Astrocyte (in vitro differentiated cells and primary cell): ENCODE data around the gene JMJD6.

ENCODE experiments used
- EZH2 ChIP-seq: IDR thresholded peaks from 2 replicates; pipeline ENCODE4 v1.6.1; 2012; ENCODE audit warnings: mild to moderate bottlenecking, low read length, inconsistent platforms; ENCODE audit not compliant: insufficient read depth
- TF ChIP-seq, protein P1 (sequence below): IDR thresholded peaks from 2 replicates; pipeline ENCODE4 v1.5.1; 2011; ENCODE audit warnings: low read depth, mild to moderate bottlenecking, inconsistent platforms, low read length, moderate library complexity; ENCODE audit not compliant: insufficient read depth

DNA sequence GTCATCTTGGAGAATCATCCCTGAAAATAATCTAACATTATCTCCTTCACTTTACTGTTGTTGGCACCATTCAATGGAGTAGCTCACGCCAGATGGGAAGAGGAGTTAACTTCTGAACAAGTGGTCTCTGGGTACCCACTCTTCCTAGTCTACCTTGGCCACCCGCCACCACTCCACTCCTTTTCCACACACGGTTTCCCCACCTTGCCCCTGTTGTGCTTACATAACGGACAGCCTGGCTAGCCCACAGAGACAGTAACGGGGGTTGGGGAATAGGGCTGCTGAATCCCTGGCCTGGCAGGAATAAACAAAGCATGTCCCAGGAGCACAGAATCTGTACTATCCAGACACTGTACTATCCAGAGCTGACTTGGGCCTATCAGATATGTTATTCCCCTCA, 12.1 kb downstream of the JMJD6 start:
- TF ChIP-seq, protein P1, sequence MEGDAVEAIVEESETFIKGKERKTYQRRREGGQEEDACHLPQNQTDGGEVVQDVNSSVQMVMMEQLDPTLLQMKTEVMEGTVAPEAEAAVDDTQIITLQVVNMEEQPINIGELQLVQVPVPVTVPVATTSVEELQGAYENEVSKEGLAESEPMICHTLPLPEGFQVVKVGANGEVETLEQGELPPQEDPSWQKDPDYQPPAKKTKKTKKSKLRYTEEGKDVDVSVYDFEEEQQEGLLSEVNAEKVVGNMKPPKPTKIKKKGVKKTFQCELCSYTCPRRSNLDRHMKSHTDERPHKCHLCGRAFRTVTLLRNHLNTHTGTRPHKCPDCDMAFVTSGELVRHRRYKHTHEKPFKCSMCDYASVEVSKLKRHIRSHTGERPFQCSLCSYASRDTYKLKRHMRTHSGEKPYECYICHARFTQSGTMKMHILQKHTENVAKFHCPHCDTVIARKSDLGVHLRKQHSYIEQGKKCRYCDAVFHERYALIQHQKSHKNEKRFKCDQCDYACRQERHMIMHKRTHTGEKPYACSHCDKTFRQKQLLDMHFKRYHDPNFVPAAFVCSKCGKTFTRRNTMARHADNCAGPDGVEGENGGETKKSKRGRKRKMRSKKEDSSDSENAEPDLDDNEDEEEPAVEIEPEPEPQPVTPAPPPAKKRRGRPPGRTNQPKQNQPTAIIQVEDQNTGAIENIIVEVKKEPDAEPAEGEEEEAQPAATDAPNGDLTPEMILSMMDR: no peak
- no peak for TF ChIP-seq EZH2
